K562 (cell line): ENCODE data around the gene TUBGCP6. TPM values are rescaled to one million over a fixed set of nuclear protein-coding genes. Genes with fewer than 3 reads are reported as not detected.

ENCODE experiments used
- CLOCK ChIP-seq: fragments of 250-450 bp; sonication (Bioruptor Pico); IDR thresholded peaks from 2 replicates; pipeline ENCODE4 v1.4.0; 2020; ENCODE audit warnings: mild to moderate bottlenecking, moderate library complexity, borderline replicate concordance
- NFIC ChIP-seq: fragments of 450-650 bp; IDR thresholded peaks from 2 replicates; pipeline ENCODE4 v1.6.1; 2017; ENCODE audit warnings: mild to moderate bottlenecking, inconsistent platforms
- NR1H2 ChIP-seq: sonication (generic); formaldehyde crosslinking; IDR thresholded peaks from 2 replicates; pipeline ENCODE4 v1.4.0; 2020; ENCODE audit warnings: mild to moderate bottlenecking, missing genetic modification reagents
- PYGO2 ChIP-seq: fragments of 450-650 bp; IDR thresholded peaks from 2 replicates; pipeline ENCODE4 v1.6.1; 2016; ENCODE audit warnings: mild to moderate bottlenecking, missing genetic modification characterization, moderate library complexity, missing compliant biosample characterization
- RBFOX2 ChIP-seq: fragments of 200-400 bp; formaldehyde crosslinking; IDR thresholded peaks from 2 replicates; pipeline ENCODE4 v1.6.1; 2017; ENCODE audit warnings: low read depth, mild to moderate bottlenecking, low read length, moderate library complexity
- TARDBP ChIP-seq: fragments of 450-650 bp; IDR thresholded peaks from 2 replicates; pipeline ENCODE4 v1.6.1; 2016
- TCF3 ChIP-seq: sonication (generic); formaldehyde crosslinking; IDR thresholded peaks from 2 replicates; pipeline ENCODE4 v1.4.0; 2020; ENCODE audit warnings: mild to moderate bottlenecking, missing genetic modification reagents
- TEAD2 ChIP-seq: fragments of 450-650 bp; IDR thresholded peaks from 2 replicates; pipeline ENCODE4 v1.6.1; 2016; ENCODE audit warnings: missing genetic modification characterization, control low read depth, missing compliant biosample characterization
- TGIF2 ChIP-seq: sonication (generic); formaldehyde crosslinking; IDR thresholded peaks from 2 replicates; pipeline ENCODE4 v1.8.1; 2022; ENCODE audit warnings: mild to moderate bottlenecking, missing genetic modification reagents, moderate library complexity
- THRAP3 ChIP-seq: fragments of 450-650 bp; IDR thresholded peaks from 2 replicates; pipeline ENCODE4 v1.6.1; 2016; ENCODE audit warnings: mild to moderate bottlenecking, inconsistent platforms, borderline replicate concordance
- ZBTB8A ChIP-seq: fragments of 450-650 bp; IDR thresholded peaks from 2 replicates; pipeline ENCODE4 v1.6.1; 2018; ENCODE audit warnings: mild to moderate bottlenecking, moderate library complexity; ENCODE audit not compliant: partially characterized antibody
- ZNF146 ChIP-seq: IDR thresholded peaks from one replicate; pipeline ENCODE4 v1.6.1; 2018; ENCODE audit warnings: missing compliant biosample characterization; ENCODE audit not compliant: unreplicated experiment
- ZNF280B ChIP-seq: fragments of 250-450 bp; sonication (Bioruptor Pico); IDR thresholded peaks from 2 replicates; pipeline ENCODE4 v1.5.1; 2021; ENCODE audit warnings: mild to moderate bottlenecking
- polyA plus RNA-seq, 8 experiments: library from polyadenylated mRNA; depleted of rRNA in 4 of 8; stranded (reverse) in 5 of 8; unstranded in 3 of 8; fragments of >200 nt; fragmentation: Nextera tagmentation in 2 of 8; fragmentation: Illumina TruSeq in 1 of 8; extraction: Ambion mirVana in 2 of 8; extraction: Trizol in 1 of 8; gene quantifications; 2 replicates each; pipeline versions ENCODE4 v1.2.1 to v1.2.3, GENCODE V29; 2011 to 2014; ENCODE audit warnings: inconsistent platforms in 1 of 8, missing spikeins in 1 of 8
- total RNA-seq, 7 experiments: library from RNA; depleted of rRNA in 6 of 7; stranded (reverse); fragments of >200 nt in 6 of 7; fragmentation: Illumina TruSeq in 2 of 7; extraction: Trizol in 2 of 7; gene quantifications; 2 replicates each; pipeline versions ENCODE4 v1.2.1 to v1.2.3, GENCODE V29; 2011 to 2021; ENCODE audit warnings: low replicate concordance in 1 of 7
- TF ChIP-seq, protein P1 (sequence below): fragments of 250-450 bp; sonication (Bioruptor Pico); IDR thresholded peaks from 2 replicates; pipeline ENCODE4 v1.8.0; 2021; ENCODE audit warnings: borderline replicate concordance, mild to moderate bottlenecking, moderate library complexity; ENCODE audit not compliant: poor library complexity, severe bottlenecking
- TF ChIP-seq, protein P2 (sequence below): IDR thresholded peaks from 2 replicates; pipeline ENCODE4 v1.6.1; 2016; ENCODE audit warnings: missing genetic modification characterization, missing compliant biosample characterization
- TF ChIP-seq, protein P3 (sequence below): sonication (generic); formaldehyde crosslinking; IDR thresholded peaks from 2 replicates; pipeline ENCODE4 v1.8.1; 2022; ENCODE audit warnings: missing genetic modification reagents
- TF ChIP-seq, protein P4 (sequence below): fragments of 250-450 bp; sonication (Bioruptor Pico); IDR thresholded peaks from 2 replicates; pipeline ENCODE4 v1.9.0; 2021; ENCODE audit warnings: mild to moderate bottlenecking, inconsistent platforms

The TUBGCP6 gene
- total and polyA plus RNA-seq, 9 of the 15 experiments (the other 6 are each of a cell fraction or from before 2014, with no cell fraction given), result 0.76 to 33.0 (median 10.1) TPM

DNA sequence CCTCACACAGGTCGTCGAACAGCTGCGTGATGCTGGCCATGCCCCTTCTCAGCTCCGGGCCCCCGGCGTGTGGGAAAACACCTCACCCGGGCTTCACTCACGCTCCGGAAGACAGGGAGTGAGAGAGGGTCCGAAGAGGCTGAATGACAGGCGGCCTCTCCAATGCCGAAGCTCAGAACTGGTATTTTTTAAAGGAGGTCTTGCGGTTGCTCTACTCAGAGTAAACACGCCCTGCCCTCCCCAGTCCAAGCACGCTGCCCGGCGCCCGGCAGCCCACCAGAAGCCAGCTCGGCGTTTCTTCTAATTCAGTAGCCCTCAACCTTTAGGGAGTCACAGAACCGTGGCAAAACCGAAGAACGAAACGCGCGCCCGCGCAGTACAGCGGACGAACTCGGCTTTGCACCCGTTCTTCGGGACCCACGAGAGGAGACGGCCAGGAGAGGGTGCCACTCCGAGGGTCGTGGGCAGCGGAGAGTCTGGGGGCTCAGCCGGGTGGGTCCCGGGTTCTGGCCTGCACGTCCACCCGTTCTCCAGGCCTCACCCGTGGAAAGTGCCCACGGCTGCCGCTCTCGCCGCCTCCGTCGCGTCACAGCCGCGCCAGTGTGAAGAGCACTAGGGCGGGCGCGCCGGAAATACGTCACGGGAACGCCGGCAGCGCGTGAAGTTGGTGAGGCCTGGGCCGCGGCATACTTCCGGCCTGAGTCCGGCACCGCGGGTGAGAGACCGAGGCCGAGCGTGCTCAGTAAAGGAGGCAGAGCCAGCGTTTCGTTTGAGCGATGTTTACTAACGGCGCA is at the start of gene TUBGCP6 (continued):
- TF ChIP-seq, protein P1, sequence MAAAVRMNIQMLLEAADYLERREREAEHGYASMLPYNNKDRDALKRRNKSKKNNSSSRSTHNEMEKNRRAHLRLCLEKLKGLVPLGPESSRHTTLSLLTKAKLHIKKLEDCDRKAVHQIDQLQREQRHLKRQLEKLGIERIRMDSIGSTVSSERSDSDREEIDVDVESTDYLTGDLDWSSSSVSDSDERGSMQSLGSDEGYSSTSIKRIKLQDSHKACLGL, result no peak
- TF ChIP-seq THRAP3, result no peak
- peak; percentile 86 for TF ChIP-seq RBFOX2
- TF ChIP-seq ZNF280B, result no peak
- TF ChIP-seq TARDBP, result peak; percentile 81; the same call in 1 of the 2 replicates
- peak; percentile 38 for TF ChIP-seq NFIC
- no peak for TF ChIP-seq TEAD2
- TF ChIP-seq ZNF146 (CRISPR knock-in tag), result no peak
- TF ChIP-seq, protein P2, sequence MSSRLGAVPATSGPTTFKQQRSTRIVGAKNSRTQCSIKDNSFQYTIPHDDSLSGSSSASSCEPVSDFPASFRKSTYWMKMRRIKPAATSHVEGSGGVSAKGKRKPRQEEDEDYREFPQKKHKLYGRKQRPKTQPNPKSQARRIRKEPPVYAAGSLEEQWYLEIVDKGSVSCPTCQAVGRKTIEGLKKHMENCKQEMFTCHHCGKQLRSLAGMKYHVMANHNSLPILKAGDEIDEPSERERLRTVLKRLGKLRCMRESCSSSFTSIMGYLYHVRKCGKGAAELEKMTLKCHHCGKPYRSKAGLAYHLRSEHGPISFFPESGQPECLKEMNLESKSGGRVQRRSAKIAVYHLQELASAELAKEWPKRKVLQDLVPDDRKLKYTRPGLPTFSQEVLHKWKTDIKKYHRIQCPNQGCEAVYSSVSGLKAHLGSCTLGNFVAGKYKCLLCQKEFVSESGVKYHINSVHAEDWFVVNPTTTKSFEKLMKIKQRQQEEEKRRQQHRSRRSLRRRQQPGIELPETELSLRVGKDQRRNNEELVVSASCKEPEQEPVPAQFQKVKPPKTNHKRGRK (tag), result no peak
- TF ChIP-seq NR1H2 (CRISPR knock-in tag), result no peak
- TF ChIP-seq, protein P3, sequence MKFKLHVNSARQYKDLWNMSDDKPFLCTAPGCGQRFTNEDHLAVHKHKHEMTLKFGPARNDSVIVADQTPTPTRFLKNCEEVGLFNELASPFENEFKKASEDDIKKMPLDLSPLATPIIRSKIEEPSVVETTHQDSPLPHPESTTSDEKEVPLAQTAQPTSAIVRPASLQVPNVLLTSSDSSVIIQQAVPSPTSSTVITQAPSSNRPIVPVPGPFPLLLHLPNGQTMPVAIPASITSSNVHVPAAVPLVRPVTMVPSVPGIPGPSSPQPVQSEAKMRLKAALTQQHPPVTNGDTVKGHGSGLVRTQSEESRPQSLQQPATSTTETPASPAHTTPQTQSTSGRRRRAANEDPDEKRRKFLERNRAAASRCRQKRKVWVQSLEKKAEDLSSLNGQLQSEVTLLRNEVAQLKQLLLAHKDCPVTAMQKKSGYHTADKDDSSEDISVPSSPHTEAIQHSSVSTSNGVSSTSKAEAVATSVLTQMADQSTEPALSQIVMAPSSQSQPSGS (CRISPR knock-in tag), result no peak
- TF ChIP-seq, protein P4, sequence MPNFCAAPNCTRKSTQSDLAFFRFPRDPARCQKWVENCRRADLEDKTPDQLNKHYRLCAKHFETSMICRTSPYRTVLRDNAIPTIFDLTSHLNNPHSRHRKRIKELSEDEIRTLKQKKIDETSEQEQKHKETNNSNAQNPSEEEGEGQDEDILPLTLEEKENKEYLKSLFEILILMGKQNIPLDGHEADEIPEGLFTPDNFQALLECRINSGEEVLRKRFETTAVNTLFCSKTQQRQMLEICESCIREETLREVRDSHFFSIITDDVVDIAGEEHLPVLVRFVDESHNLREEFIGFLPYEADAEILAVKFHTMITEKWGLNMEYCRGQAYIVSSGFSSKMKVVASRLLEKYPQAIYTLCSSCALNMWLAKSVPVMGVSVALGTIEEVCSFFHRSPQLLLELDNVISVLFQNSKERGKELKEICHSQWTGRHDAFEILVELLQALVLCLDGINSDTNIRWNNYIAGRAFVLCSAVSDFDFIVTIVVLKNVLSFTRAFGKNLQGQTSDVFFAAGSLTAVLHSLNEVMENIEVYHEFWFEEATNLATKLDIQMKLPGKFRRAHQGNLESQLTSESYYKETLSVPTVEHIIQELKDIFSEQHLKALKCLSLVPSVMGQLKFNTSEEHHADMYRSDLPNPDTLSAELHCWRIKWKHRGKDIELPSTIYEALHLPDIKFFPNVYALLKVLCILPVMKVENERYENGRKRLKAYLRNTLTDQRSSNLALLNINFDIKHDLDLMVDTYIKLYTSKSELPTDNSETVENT (CRISPR knock-in tag), result no peak
- no peak for TF ChIP-seq TGIF2 (CRISPR knock-in tag)
- TF ChIP-seq ZBTB8A, result no peak
- no peak for TF ChIP-seq PYGO2 (tag)
- no peak for TF ChIP-seq CLOCK (CRISPR knock-in tag)
- peak; percentile 17 for TF ChIP-seq TCF3 (CRISPR knock-in tag)
